Upper lobe of left lung (tissue), 4 donors: ENCODE measurements around the gene CMTR1.

ENCODE experiments used
- CTCF ChIP-seq, 6 experiments: fragments of 450-650 bp in 4 of 6; fragments of 200-600 bp in 2 of 6; sonication (generic) in 2 of 6; IDR thresholded peaks; one replicate each; pipeline ENCODE4 v1.5.1; 2016 to 2019; ENCODE audit warnings: antibody characterized with exemption in 6 of 6
- POLR2A ChIP-seq, 4 donors: fragments of 450-650 bp; IDR thresholded peaks; one replicate each; pipeline ENCODE4 v1.5.1; 2016 to 2017; ENCODE audit warnings: antibody characterized with exemption in 4 of 4, mild to moderate bottlenecking in 2 of 4
- POLR2AphosphoS5 ChIP-seq, 2 donors: sonication (generic); formaldehyde crosslinking; IDR thresholded peaks; one replicate each; pipeline ENCODE4 v1.5.1; 2017; ENCODE audit warnings: antibody characterized with exemption in 2 of 2

GRCh38 chr6:37522836-37523235 is 89.8 kb downstream of the CMTR1 start:
- TF ChIP-seq CTCF (IDR thresholded peaks at IDR 0.05), result no peak
- no peak for TF ChIP-seq POLR2AphosphoS5 (IDR thresholded peaks at IDR 0.05)
- TF ChIP-seq POLR2A (IDR thresholded peaks at IDR 0.05), result no peak
